Measurements from ENCODE around the gene MRE11.
"Not testable (repeated sequence)": the region's sequence is repeated elsewhere in the genome, so short reads cannot be mapped to it uniquely, and the experiment has no call there.

Gene MRE11

GRCh38 chr11:94493281-94494125 lies at the start of gene MRE11, which contains the start of gene ANKRD49:
Gene MRE11 (minus strand): TSS chr11:94493844. CDS start chr11:94492801, 1,043 bp downstream.
Gene ANKRD49 (plus strand): TSS chr11:94493984. CDS start chr11:94496694, 2,710 bp downstream.
- peak; percentile 24 for DNase-seq

DNA sequence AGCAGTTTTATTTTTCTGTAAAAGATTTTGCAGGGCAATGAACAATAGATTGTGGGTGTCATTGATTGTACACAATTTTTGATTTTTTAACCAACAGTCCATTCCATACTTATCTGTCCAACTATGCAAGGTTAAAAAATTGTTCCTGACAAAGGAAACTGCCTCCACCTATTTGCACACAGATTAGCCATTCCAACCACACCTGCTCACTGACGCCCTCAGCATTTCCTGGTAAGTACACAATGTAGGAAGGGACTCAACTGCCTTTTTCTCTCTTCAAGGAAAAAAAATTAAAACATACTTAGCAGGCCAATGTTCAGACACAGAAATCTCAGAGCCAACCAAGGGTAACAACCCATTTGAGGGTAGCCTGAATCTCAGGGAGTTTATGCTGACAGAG lies 45.8 kb upstream of the MRE11 start:
- no peak for DNase-seq

DNA sequence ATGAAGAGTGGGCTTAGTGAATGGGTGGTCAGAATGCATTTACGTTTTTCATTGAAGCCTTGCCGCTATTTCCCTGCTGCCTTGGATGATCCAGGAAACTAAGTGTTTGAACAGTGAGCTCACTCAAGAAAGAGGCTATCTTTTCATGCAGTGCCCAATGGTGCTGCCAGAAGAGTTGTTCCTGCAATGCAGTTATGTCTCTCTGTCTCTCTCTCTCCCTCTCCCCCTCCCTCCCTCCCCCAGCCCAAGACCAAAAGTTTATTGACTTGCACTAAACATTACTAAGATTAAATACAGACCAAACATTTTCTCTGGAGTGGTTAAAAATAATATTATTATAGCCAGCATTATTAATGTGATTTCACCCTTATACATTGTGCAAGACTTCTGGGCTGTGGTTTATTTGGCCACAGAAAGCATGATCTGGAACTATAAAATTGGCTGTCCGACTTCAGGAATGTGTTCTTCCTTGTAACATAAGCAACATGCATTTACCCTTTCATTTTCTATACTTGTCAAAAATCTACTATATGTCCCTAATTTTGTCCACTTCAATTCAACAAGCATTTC lies 43.5 kb upstream of the MRE11 start:
- no peak for DNase-seq

DNA sequence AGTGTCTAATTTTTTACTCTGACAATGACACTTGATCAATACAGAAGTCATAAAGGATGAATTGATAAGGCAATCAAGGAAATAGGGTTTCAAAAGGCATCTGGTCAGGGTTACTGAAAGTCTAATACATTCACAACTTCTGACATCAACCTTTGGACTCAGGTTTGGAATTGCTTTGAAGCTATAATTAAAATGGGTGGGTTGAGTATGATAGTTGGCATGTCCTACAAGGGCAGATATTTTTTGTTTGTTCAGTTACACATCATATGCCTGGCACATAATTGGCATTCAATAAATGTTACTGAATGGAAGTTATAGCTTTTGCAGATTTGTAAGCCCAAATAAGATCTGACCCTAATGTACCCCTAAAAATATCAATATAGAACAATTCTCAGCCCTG lies 42.7 kb upstream of the MRE11 start:
- no peak for DNase-seq

DNA sequence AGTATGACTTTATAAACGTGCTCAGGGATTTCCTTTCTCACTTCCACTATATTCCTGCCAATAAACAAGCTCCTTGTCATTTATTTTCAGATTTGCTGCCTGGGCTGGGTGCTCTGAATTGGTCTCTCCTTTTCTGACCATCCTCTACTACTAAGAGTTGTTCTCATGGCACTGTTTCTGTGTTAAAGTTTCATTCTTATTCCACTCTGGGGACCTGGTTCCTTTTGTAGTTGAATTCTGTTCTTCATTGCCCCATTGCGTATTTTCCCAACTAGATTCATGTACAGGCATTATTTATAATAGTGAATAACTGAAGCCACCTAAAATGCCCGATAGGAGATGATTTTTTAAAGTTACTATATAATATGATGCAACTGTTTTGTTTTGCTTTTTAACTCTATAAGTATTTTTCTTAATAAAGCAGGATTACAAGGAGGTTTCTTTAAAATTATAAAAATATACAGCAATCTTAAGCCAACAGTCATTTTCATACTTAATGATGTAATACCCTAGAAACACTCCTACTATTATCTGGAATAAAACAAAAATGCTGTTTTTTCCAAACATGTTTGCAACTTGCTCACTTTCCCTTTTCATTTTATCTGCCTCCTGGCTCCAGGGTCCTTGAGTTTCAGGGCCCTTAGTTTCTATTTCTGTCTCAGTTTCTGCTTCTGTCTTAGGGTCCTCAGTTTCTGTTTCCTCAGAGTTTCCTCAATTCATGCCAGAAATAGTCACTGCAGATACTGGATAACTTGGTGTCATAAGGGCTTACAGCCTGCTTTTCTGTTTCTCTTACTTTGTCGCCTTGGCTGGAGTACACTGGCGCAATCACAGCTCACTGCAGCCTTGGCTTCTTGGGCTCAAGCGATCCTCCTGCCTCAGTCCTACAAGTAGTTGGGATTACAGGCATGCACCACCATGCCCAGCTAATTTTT lies 40.3 kb upstream of the MRE11 start:
- no peak for DNase-seq

GRCh38 chr11:94533206-94533605 lies 39.6 kb upstream of the MRE11 start:
- DNase-seq: no peak

- no peak for DNase-seq
Observed at GRCh38 chr11:94532211-94532610, 38.6 kb upstream of the MRE11 start.

DNA sequence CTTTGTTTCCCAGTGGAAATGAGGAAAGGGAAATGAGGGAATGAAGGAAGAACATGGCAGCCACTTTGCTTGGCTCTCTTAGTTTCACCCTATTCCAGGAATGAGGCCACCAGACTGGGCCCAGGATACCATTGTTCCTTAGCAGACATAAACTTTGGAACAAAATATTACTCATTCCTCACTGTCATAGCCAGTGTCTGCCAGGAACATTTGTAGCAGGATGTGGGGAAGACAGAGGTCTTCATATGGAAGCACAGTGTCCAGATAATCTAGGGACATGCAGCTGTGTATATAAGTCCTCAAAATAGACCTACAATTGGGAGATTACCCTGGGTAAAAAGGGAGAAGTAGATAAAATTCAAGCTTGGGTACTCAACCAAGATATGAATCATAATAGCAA lies 34.9 kb upstream of the MRE11 start:
- DNase-seq: no peak

GRCh38 chr11:94526645-94527438 lies 33.2 kb upstream of the MRE11 start:
- DNase-seq: no peak

- DNase-seq: no peak
Observed at GRCh38 chr11:94525546-94526324, 32.1 kb upstream of the MRE11 start.

GRCh38 chr11:94524341-94524740 lies 30.7 kb upstream of the MRE11 start:
- no peak for DNase-seq

- no peak for DNase-seq
Observed at GRCh38 chr11:94521684-94522083, 28.0 kb upstream of the MRE11 start.

GRCh38 chr11:94519478-94520084 lies 25.9 kb upstream of the MRE11 start:
- no peak for DNase-seq

DNA sequence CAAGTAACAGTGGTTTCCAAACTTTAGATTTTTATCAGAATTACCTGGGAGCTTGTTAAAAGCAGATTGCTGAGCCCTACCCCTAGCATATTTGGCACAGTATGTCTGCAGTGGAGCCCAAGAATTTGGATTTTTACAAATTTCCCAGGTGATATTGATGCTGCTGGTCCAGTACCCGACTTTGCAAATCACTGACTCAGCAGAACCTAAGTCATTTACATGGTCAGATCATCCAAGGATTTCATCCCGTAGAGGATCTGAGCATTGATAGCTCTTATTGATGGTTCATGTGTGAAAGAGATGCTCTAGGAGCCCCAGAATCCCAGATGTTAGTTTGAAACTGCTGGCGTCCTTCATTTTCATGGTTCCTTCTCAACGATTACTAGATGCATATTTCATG lies 24.7 kb upstream of the MRE11 start:
- DNase-seq: no peak

DNA sequence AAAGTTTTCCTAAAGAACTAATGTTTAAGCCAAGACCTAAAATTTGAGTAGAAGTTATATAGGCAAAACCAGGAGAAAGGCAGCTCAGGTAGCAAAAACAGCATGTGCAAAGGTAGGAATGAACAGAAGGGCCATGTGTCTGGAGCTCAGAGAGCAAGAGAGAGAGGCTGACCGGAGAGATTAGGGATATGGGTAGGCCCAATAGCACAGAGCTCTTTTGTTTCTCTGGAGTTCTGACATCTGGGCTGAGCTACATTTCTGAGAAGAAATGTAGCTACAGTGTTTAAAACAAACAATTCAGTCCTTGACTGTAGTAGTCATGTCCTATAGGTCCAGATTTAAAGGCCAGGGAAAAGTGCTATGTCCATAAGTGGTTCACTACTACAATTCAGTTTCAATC lies 23.1 kb upstream of the MRE11 start:
- DNase-seq: no peak

- DNase-seq: no peak
Observed at GRCh38 chr11:94515398-94515797, 21.8 kb upstream of the MRE11 start.

DNA sequence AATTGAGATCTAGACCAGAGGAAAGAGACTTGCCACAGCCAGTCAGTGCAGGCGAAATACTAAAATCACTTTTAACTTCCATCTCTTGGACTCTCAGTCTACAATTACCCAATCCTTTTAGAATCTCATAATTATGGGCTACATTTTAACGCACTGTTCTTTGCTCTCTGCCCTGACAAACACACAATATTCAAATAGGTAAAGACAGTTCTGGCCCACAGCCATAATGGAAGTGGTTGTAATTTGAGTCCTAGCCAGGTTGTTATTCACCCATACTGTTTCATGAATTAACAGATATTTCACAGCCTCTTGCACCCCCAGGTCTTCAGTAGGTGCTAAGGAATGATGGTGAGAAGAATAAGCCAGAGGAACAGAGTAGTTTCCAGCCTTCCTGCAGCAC lies 19.4 kb upstream of the MRE11 start:
- DNase-seq: no peak

DNA sequence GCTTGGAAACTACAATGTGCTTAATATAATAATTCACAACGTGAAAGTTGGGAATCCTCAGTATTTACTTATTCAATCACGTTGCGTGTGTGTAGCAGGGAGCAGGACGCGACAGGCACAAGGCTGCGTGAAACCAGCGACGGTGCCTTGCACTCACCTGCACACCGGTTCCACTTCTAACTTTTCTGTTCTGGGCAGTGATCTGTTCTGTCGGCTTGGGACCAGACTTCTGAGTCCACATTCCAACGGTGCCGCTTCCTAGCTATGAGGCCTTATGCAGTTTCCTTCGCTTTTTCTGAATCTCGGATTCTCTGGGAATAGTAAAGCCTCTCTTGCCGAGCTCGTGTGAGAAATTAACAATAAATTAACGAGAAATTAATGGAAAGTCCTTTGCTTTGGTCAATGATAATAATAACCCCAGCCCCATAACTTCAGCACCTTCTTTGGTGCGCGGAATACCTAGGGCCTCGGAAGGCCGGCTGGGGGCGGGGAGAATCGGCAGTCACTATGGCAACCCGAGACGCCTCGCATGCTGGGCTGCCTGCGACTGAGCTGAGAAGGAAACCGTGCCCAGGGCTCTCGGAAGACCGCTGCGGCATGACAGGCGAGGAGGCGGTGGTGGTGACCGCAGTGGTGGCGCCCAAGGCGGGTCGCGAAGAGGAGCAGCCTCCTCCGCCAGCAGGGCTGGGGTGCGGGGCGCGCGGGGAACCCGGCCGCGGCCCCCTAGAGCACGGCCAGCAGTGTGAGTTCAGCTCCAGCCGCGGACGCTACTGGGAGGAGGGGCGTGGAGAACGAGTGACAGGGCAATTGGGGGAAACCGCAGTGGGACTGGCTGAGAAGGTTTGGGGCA lies 18.5 kb upstream of the MRE11 start, which contains the start of gene C11orf97:
Gene C11orf97, plus strand, starts transcription at position 530 of the 850 bp plus-strand sequence. Its CDS starts 68 bp downstream, at position 598.
- no peak for DNase-seq

GRCh38 chr11:94507485-94507884 lies 13.8 kb upstream of the MRE11 start:
- no peak for DNase-seq

DNA sequence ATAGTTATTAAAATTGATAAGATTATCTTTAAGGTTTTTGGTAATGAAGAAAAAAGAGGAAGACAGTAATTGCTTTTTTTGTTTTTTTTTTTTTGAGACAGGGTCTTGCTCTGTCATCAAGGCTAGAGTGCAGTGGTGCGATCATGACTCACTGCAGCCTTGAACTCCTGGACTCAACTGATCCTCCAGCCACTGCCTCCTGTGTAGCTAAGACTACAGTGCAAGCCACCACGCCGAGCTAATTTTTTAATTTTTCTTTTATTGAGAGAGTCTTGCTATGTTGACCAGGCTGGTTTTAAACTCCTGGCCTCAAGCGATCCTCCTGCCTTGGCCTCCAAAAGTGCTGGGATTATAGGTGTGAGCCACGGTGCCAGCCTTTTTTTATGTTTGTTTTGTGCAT lies 12.9 kb upstream of the MRE11 start:
- not testable (repeated sequence) for DNase-seq
